HG03139 (cell line): ENCODE measurements around the gene CEP104.

Experiments
- ATAC-seq: cut with Tn5 transposase; IDR thresholded peaks from one replicate; pipeline ENCODE4 v1.9.1; 2021; ENCODE audit not compliant: unreplicated experiment

CEP104 gene

GRCh38 chr1:3894626-3895278 lies 37.7 kb upstream of the CEP104 start:
- no peak for ATAC-seq

- no peak for ATAC-seq
Observed at GRCh38 chr1:3893190-3893589, 36.2 kb upstream of the CEP104 start.

- no peak for ATAC-seq
Observed at GRCh38 chr1:3892748-3893147, 35.7 kb upstream of the CEP104 start.

- no peak for ATAC-seq
Observed at GRCh38 chr1:3891329-3891865, 34.4 kb upstream of the CEP104 start.

GRCh38 chr1:3890389-3891328 lies 33.6 kb upstream of the CEP104 start:
- ATAC-seq = no peak

GRCh38 chr1:3889936-3890335 lies 32.9 kb upstream of the CEP104 start:
- no peak for ATAC-seq

- ATAC-seq = no peak
Observed at GRCh38 chr1:3888301-3888700, 31.3 kb upstream of the CEP104 start.

- no peak for ATAC-seq
Observed at GRCh38 chr1:3886691-3887090, 29.7 kb upstream of the CEP104 start.

- ATAC-seq = no peak
Observed at GRCh38 chr1:3886106-3886670, 29.2 kb upstream of the CEP104 start.

GRCh38 chr1:3885611-3886010 lies 28.6 kb upstream of the CEP104 start:
- no peak for ATAC-seq

GRCh38 chr1:3884966-3885365 lies 28.0 kb upstream of the CEP104 start:
- no peak for ATAC-seq

- no peak for ATAC-seq
Observed at GRCh38 chr1:3883194-3883925, 26.3 kb upstream of the CEP104 start.

GRCh38 chr1:3881193-3881480 lies 24.1 kb upstream of the CEP104 start:
- no peak for ATAC-seq

GRCh38 chr1:3880429-3881192 lies 23.6 kb upstream of the CEP104 start:
- ATAC-seq = no peak

GRCh38 chr1:3879787-3880428 lies 22.9 kb upstream of the CEP104 start:
- ATAC-seq = no peak

GRCh38 chr1:3879099-3879498 lies 22.1 kb upstream of the CEP104 start:
- no peak for ATAC-seq

- ATAC-seq = no peak
Observed at GRCh38 chr1:3876716-3877115, 19.7 kb upstream of the CEP104 start.

- no peak for ATAC-seq
Observed at GRCh38 chr1:3874736-3875135, 17.7 kb upstream of the CEP104 start.

GRCh38 chr1:3872546-3872945 lies 15.5 kb upstream of the CEP104 start:
- no peak for ATAC-seq

GRCh38 chr1:3871451-3871805 lies 14.4 kb upstream of the CEP104 start:
- no peak for ATAC-seq
